IPS-NIHi11 (cell line): ENCODE data around the gene GRK5.

Experiments used
- DNase-seq: peaks from one replicate; pipeline ENCODE4 v3.0.0; 2012; ENCODE audit warnings: mixed read lengths, low spot score

GRK5 gene

DNA sequence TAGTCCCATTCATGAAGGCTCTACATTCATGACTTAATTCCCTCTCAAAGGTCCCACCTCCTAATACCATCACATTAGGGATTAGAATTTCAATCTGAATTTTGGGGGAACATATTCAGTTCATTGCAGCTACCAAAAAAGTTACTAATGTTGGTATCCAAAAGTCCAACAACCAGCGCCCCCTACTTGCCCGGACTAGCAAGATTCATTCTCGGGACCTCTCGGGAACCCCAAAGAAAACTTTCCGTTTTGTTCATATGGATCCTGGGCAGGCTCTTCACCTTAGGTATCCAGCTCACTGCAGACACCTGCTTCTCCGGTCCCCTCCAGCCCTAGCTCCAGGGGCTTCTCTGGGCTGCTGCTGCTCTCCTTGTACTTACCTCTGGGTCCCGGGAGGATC is 8.9 kb upstream of the GRK5 start:
- no peak for DNase-seq

DNA sequence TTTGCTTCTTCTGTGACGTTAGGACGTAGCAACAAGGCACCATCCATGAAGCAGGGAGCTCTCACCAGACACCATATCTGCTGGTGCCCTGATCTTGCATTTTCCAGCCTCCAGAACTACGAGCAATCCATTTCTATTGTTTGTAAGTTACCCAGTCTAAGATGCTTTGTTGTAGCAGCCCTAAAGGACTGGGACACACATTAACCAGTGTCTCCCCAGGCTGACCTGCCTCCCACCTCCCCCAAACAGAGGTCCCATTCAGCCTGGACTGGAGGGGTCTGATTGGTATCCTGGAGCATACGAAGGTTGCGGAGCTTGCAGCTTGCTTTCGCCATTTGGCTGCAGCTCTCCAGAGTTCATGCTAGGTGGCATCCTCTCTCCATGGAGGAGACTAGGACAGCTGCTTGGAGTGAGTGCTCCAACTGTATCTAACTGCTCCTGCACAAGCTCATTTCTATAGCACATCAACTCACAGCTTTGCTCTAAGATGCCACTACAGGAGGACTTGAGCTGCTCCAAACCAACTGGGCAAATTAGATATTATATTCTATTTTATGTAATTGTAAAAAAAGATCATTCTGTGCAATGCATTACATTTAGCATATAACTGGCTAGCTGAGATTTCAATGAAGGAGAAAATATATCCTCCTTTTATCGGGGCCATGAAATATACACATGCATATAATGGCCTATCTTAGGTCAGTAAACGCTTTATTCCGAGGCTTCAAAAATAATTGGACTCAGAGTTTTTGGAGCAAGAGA is 8.0 kb upstream of the GRK5 start:
- DNase-seq = peak; percentile 75

DNA sequence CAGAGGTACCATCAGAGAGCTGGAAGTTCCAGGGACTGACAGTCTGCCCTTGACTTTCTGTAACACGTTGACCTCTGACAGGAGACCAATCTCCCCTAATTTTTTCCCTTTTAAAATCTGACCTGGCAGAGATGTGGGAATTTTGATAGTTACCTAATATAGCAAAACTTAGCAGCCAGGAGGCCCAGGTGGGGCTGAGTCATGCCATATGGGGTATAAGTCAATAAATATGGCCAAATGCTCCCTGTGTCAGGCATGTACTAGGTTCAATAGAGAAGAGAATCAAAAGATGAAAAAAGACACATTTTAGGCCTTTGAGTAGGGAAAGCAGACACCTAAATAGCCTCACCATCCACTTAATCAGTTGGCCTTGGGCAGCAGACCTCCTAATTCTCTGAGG is 6.1 kb upstream of the GRK5 start:
- DNase-seq = no peak

DNA sequence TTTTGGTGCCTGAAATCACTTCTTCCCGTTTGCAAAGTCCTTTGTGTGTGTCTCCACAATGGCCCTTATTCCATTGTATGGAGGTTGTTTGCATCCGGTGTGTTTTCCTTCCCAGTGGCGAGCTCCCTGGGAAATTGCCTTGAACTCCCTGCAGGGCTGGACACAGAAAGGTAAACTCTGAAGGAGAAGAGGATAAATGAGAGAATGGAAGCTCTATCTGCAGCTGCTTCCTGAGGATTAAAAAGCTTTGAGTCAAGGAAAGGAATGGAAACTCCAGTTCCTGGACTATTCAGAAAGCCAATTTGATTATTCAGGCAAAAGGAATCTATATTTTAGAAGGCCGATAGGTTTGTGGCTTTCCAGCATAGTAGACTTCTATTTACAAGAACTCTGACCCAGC is 4.4 kb upstream of the GRK5 start:
- no peak for DNase-seq

DNA sequence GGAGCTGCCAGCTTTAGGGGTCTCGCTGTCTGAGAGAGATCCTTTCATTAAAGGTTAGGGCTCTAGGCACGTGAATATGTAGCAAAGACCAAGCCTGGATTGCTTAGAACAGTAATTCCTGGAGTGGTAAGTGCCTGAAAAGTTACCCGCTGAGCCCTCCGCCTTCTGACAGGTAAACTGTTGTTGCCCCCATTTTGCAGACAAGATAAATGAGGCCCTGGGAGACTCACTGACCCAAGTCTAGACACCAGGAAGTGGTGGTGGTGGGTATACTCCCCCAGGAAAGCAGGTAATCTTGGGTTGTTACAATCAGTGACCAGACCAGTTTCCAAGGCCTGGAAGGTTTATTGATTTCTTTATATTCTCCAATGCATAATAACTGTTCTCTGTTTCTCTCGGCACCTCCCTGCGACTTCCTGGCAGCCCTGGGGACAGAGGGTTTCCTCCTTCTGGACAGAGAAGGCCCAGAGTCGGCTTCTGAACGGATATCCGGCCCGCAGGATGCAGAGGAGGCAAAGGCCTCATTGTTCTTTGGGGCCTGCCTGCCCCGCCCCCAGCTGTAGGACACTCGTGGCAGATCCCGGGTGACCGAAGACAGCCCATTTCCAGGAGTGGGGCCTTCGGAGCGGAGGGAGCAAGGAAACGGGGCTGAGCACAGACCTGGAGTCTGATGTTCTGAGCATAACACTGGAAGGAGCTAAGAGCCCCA is 1.3 kb upstream of the GRK5 start:
- DNase-seq = peak; percentile 41

DNA sequence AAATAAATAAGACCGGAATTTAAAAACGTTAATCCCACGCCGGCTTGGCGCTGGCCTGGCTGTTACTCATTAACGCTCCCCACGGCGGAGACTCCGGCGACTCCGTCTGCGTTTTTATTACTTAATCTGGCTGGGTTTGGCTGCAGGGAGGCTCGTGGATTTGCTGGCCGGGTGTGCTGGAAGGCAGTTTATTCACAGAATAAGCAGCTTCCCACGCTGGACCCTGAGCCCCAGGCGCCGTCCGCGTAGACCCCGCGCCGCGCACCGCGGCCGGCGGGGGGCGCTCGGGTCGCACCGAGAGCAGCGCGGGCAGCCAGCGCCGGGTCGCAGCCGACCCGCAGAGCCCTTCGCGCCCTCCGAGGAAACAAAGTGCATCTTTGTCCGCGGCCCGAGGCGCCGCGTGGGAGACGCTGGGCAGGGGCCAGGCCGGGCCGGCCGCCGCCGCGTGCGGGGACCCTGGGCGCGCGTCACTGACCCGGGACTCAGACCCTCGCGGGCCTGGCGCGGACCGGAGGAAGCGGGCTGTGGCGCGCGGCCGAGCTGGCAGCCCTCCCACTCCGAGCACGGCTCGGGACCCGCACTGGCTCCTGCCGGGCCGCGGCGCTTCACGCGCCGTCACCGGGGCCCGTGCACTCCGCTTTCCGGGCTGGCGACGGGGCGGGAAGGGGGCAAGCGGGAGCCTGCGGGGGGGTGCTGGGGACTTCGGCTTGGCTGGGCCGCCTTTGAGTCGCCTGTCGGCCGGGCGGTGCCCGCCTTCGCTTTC is 587 bp upstream of the GRK5 start:
- peak; percentile 90 for DNase-seq

DNA sequence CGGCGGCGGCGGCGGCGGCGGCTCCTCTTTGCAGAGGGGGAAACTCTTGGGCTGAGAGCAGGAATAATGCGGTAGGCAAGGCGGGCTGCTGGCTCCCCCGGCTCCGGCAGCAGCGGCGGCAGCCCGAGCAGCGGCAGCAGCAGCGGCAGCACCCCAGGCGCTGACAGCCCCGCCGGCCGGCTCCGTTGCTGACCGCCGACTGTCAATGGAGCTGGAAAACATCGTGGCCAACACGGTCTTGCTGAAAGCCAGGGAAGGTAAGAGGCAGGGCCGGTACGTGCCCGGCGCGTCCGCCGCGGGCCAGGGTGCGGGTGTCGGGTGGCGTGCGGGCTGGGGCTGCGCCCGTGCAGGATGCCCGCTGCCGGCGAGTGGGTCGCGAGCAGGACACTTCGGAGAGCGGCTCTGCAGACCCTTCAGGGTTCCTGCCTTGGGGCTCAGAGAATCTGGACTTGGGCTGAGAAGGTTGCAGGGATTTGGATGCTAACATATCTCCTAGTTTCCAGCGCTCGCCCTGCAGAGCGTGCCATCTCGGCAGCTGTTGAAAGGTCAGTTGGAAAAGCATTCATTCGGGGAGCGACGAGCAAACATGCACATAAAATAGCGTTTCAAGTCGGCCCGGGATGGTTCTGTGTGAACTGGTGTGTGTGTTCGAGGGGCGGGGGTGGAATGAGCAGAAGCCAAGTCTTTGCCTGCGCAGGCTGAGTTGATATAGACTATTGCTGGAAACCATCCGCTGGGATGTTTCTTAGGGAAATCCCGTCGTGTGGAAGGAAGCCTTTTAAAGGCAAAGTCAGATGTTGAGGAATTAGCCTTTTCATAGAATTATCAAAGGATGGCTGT is 562 bp downstream of the GRK5 start:
- peak; percentile 66 for DNase-seq

DNA sequence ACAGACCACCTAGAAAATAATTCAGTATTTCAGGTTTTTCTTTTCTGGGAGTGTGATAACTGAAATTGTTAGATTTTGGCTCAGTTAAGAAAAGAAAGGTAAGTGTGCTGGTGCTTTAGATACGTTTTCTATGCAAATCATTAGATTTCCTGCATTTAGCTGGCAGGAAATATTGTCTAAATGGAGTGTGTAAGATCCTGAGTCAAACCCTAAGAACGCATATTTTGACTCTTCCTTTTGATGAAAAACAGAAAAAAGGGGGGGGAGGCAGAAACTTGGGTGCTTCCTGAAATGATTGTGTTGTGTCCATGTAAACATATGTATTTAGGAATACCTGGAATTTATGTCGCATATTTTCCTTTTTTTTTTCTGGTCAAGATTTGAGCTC is 1.2 kb downstream of the GRK5 start:
- DNase-seq = no peak

DNA sequence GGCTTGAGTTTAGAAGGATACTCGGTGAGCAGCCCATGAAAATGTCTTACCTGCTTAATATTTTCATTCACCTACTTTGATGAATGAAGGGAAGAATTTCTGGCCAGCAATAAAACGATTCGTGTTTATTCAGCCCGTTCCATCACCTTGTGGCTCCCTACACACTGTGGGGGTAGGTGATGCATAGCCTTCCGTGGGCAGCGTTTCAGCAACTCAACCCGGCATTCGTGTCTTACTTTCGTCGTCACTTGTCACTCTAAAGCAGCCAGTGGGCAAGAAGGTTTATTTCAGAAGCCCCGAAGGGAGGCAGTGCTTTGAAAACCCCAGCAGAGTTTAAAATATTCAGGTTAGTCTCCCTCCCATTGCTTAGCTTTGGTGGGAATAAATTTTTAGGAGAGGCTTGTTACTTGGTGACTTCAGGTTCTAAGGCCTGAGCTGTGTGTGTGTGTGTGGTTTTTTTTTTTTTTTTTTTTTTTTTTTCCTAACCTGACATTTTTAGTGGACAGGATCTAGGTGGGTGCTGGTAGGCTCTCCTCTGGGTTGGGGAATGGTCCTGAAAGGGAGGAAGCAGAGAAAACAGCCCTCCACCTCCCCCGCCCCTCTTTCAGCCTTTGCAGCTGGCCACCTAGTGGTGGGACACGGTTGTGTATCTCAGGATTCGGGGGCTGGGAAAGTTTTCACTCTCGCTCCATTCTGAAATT is 1.8 kb downstream of the GRK5 start:
- DNase-seq = peak; percentile 71

DNA sequence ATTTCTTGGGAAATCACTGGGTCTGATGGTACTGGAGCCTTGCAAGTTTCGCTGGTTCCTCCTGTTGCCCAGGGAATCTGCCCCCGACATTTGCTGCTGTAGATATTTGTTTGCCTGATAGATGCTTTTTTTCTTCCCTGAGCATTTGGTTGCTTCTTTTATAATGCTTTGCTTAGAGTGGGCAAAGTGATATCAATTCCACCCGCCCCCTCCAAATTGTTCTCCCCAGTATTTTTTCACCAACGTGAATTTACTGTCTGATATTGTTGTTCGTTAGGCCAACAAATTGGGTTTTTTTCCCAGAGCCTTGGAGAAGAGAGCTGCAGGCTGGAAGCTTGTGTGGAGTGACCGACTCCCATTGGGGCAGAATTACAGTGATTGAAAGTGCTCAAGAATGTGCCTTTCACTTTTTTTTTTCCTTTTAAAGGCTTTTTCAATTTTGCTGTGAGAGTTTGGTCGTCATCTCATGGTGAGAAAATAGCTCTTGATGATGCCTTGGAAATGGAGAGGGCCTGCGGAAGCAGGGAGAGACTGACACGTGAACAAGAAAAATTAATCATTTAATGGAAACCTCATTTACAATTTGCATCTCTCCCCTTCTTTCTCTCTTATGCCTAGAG is 2.5 kb downstream of the GRK5 start:
- DNase-seq = no peak

DNA sequence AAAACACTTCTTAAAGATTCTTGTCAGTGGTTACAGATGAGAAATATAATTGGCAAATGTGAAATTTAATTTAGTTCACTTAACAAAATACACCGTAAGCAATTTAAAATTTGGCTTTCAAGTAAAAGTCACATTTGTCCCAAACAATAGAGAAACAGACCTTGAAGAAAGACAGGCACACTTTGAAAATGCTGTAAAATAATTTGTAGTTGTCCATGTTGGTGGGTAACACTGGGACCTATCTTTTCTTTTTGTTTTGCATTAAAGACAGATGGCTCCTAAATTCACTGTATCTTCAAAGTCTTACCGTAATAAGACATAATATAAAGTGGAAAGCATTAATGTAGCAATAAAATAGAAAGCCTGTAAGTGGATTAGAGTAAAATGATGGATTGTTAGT is 3.3 kb downstream of the GRK5 start:
- DNase-seq = no peak

DNA sequence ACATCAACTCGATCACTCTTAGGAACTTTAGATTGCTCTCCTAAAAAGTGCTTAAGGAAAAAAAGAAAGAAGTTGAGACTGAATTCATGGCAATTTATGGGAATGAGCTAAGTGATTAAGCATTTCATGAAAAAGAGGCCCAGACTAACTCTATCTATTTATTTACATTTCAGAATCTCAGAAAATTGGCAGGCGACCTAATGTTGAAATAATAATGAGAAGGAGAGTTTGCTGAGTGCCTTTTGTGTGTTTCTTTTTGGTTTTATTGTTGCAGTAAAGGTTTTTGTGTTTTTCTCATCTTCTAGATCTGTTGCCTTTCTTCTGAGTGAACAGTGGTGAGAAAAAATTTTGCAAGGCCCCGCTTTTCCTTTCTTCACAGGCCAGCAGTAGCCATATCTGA is 3.8 kb downstream of the GRK5 start:
- DNase-seq = no peak

DNA sequence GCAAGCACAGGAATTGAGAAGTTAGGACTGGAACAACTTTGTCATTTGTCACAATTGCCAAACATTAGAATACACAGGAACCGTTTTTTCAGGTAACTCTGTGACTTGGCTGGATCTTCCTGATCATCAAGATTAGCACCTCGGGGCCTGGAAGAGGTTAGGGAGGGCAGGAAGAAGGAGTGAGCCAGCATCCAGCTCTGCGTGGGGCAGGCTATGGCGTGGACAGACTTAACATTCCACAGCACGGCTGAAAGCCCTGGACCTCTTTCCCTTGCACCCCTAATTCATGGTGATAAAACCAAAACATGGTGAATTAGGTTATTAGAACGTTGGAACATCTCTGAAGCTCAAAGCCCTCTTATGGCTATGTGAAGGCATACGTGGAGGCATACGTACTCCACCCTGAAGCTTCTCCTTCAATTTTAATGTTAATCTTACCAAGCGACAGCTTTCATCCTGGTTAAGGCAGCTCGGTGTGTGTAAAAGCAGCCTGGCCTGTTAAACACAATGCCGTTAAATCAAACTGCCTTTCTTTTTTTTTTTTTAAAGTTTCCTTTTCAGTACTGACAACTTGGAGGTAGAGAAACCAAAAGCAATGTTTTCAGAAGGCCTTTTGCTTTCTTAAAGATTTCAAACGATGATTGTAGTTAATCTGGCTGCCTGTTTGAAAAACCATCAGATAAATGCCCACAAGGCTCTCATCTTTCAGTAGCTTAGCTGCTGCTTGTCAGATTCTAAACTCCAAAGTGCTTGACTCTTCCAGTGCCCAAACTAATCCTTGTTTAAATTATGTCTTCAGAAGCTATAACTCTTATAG is 4.5 kb downstream of the GRK5 start:
- DNase-seq = no peak

DNA sequence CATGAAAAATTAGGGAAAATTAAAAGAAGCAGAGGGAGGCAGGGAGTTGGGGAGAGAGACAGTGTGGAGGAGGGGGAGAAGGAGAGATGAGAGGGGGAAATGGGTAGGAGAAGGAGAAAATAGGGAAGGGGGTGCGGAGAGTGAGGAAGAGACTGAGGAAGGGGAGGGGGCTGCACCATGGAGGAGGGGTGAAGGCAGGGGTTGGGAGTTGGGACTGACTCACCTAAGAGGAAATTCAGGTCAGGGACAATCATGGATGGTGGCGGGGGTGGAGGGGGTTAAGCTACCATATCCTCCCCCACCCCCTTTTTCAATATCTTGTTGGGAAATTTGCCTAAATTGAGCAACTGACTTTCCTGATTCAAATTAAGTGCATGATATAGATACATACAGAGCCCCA is 8.0 kb downstream of the GRK5 start:
- DNase-seq = no peak

DNA sequence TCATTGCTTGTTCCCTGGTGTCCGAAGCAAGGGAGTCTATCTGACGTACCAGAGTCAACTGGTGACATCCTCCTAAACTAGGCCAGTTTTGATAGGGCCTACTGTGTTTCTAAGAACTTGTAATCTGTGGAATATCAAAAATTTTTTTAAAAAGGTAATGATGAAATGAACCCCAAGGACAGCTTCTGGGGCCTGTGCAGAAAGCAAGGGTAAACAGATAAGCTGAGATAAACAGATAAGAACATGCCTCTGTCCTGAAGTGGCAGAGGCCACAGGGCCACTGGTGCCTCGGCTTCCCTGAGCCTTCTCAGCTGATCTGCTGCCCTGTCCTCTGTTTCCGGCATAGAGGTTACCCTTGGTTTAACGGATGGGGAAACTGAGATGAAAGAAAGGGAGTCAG is 8.8 kb downstream of the GRK5 start:
- DNase-seq = no peak

DNA sequence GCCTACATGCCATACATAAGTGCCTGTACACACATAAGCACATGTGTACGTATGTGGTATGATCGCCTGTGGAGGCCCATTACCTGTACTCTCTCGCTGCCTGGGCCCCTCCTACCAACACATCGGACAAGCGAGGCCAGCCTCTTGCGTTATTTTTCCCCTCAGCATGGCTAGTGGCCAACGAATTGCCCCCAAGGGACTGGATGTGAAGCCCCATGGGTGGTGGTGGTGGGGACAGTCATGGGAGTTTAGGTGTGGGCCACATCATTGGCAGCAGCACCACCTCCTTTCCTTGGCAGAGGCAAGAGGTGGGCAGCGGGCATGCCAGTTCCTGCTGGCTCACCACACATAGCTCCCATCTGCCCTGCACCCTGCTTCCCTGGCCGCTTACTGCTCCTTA is 10.0 kb downstream of the GRK5 start:
- no peak for DNase-seq

DNA sequence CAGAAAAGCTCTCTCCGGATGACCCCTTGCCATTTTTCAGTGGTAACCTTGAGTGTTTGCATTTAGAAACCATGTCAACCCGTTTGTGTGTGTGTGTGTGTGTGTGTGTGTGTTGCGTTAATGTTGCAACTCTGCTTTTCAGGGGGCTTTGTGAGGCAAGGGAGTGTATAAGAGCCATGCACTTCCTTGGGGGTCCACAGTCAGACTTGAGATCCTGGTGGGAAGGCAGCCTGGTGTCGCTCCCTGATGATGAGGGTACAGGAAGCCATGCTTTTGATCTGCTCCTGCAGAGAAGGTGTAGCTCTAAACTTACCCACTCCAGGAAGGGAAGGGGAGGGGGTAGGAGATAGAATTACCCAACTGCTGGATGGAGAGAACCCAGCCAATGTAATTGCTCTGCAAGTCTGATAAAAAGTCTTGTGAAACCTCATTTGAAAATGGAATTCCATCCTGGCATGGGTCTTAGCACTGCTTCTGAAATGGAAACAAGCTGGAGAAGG is 10.7 kb downstream of the GRK5 start:
- no peak for DNase-seq

DNA sequence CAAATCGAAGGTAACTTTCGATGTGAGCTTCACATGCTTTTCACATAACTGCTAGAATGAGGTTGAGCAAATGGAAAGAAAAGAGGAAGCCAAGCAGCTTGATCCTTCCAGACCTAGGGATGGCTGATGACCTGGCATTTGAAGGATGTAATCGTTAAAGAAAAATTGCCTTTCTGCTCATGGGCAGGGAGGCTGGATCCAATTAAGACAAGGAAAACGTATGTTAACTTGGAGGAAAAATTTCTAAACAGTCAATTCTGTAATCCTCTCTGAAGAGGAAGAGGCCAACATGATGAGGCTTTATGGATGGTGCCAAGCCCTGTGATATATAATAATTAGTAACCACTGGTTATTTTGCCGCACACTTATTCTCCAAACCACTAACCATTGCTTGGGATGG is 12.5 kb downstream of the GRK5 start:
- no peak for DNase-seq

DNA sequence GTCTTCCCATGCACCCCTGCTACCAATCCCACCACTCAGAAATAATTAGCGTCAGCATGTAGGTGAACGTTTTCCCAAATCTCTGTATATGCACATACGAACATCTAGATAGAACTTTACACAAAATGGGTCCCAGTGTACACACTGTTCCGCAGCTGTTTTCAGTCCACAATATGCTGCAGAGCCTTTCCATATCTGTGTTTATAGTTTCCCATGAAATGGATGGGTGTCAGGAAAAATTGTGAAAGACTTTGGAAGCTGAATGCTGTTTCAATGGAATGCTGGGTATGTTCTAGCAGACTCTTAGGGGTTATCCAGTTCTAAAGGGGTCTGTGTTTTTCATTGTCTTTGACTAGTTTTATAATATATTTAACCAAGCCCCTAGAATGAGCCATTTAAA is 13.8 kb downstream of the GRK5 start:
- no peak for DNase-seq

DNA sequence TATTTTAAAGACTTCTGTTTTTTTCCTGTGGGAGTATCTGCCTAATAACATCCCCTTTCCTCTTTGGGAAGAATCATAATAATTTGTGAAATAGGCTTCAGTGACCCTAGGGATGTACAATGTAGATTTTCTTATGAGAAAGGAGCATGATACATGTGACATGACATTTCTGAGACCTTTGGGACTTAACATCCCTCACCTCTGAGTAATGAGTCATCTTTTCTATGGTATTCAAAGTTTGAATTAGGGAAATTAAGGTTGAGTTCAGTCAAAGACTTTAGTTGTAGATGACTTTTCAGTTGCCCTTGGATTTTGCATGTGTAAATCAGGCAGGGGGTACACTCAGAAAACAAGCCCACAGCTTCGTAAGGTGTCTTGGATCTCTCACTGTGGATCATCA is 14.3 kb downstream of the GRK5 start:
- no peak for DNase-seq
